GM21825 (cell line): ENCODE measurements around the gene C14orf119.

Experiments
- ATAC-seq: cut with Tn5 transposase; IDR thresholded peaks from one replicate; pipeline ENCODE4 v1.9.1; 2021; ENCODE audit warnings: mild to moderate bottlenecking, moderate library complexity; ENCODE audit not compliant: unreplicated experiment

The C14orf119 gene

GRCh38 chr14:23146351-23146910, 51.1 kb downstream of the C14orf119 start:
- ATAC-seq, result no peak

GRCh38 chr14:23146980-23147379, 51.7 kb downstream of the C14orf119 start:
- no peak for ATAC-seq

GRCh38 chr14:23147676-23148075, 52.4 kb downstream of the C14orf119 start:
- no peak for ATAC-seq

GRCh38 chr14:23148591-23149249, 53.4 kb downstream of the C14orf119 start:
- ATAC-seq, result no peak

- no peak for ATAC-seq
These were observed 54.4 kb downstream of the C14orf119 start for GRCh38 chr14:23149745-23150144.
